ENCODE results near the gene PACS2.
"Not testable (repeated sequence)": the region's sequence is repeated elsewhere in the genome, so short reads cannot be mapped to it uniquely, and the experiment has no call there.

PACS2 gene

DNA sequence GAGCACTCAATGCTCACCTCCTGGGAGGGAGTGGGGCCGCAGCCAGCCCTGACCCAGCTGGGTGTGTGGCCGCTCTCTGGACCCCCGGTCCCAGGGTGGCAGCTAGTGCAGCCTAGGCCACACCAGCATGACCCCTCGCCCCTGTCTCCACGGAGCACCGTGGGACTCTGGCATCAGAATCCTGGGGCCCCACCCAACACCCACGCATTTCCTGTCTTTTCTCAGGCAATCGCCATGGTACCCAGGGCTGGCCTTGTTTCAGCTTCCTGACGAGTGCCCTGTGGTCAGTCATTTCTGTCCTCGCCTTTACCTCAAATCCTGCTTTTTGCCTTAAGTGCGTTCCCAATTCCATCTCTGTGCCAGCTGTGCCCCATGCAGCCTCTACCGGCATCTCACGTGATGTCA, 15.9 kb downstream of the PACS2 start:
- DNase-seq (ENCODE audit: low read depth, low spot score): peak; percentile 37

DNA sequence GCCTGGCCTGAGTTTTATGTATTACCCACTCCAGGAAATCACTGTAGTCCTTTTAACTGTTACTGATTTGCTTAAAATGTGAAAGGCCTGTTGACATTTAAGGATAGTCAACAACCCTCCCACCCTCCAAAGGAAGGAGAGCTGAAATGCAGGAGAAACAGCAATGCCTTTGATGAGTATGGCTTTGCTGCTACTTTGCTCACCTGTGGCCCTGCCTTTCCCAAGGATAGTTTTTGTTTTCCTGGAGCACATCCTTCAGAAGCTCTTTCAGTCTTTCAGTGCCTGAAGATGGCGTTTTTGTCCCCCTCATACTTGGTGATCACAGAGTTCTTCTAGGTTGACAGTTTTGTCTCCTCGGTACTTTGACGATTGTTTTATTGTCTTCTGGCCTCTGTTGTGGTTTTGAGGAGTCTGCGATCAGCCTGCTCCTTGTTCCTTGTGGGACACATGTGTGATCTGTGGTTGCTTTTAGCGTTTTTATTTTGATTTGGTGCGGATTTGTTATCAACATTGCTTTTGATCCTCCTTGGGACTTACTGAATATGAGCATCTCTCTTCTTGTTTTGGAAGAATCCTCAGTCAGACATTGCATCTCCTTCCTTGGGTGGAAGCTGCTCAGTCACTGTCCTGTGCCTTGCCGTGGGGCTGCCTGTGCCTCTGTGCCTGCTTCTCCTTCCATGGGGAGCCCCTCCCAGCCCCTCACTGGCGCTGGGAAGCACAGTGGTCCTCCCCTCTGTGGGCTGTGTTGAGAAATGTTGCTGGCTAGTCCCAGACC, 17.2 kb downstream of the PACS2 start:
- no peak for DNase-seq (ENCODE audit: low read depth, low spot score)

DNA sequence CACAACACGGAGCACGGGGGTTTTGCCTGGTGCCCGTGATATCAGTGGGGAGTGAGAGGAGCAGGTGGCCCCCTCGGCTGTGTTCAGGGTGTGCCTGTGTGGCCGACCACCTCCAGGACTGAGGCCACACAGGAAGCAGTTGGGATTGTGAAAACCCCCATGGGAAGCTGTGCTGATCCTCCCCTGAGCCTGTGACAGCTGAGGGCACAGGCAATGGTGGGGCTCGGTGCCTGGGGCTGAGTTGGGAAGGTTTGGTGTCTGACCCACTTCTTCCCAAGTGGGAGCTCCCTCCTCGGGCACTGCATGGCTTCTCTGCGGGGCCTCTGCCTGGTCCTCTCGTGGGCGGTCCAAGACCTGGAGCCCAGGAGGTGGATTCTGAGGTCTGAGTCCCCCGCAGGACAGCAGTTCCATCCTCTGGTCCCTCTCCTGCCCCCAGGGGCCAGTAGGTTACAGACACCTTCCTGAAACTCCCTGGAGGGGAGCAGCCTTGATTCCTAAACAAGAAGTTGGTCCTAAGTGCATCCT, 17.9 kb downstream of the PACS2 start:
- DNase-seq (ENCODE audit: low read depth, low spot score): no peak

GRCh38 chr14:105333020-105333490, 18.5 kb downstream of the PACS2 start:
- no peak for DNase-seq (ENCODE audit: low read depth, low spot score)

DNA sequence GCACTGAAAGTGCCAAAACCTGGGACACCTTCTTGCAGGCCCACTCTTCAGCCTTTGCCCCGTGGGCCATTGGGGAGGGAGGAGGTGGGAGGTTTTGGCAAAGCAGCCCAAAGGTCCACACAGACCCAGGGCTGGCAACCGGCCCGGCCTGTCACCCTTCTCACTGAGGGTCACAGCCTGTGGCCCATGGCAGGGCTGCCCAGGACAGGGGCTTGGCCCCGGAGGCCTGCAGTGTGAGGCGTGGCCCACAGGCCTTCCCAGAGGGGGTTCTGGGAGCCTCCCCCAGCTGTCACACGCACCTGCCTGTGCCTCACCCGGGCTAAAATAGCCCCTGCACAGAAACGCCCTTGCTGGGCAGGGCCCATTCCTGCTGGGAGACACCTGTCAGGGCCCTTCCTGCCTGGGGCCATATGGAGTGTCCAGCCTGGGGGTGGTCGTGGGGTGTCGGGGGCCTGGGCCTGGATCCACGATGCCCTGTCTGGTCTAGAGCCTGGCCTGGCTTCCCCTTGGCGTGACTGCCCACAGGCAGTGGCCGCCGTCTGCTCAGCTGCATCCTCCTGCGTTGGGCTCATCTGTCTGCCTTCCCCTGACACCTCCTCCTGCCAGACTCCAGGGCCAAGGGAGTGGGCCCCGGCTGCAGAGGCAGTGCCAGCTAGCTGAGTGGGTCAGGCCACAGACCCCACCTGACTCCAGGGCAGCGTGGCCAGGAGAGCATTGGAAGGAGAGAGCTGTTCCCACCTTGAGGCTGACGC, 19.2 kb downstream of the PACS2 start:
- no peak for DNase-seq (ENCODE audit: low read depth, low spot score)

DNA sequence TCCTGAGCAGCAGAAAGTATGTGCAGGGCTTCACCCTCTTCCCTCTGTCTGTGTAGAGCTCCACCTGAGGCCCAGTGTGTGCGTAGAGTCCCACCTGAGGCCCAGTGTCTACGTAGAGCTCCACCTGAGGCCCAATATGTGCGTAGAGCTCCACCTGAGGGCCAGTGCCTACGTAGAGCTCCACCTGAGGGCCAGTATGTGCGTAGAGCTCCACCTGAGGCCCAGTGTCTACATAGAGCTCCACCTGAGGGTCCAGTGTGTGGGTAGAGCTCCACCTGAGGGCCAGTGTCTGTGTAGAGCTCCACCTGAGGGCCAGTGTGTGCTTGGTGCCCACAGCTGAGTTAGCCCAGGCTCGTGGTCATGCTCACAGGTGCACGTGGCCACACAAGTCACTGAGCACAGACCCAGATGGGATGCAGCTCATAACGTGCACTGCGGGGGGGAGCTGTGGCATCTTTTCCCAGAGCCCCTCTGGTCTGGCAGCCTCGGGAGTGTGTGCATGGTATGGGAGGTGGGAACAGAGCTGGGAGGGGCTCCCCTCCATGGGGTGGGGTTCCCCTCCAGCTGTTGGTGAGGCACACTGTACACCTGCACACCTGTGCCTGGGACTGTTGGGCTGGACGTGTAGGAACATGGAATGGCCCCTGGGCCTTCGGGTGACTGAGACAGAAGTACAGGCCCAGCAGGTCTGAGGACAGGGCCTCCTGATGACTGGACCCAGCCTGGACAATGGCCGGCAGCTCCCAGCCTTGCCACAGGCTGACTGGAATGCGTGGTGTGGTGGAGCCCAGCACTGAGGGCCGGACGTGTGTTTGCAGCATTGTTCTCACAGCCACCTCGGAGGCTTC, 20.1 kb downstream of the PACS2 start:
- no peak for DNase-seq (ENCODE audit: low read depth, low spot score)

GRCh38 chr14:105335231-105335542, 20.6 kb downstream of the PACS2 start:
- DNase-seq (ENCODE audit: low read depth, low spot score): not testable (repeated sequence)

DNA sequence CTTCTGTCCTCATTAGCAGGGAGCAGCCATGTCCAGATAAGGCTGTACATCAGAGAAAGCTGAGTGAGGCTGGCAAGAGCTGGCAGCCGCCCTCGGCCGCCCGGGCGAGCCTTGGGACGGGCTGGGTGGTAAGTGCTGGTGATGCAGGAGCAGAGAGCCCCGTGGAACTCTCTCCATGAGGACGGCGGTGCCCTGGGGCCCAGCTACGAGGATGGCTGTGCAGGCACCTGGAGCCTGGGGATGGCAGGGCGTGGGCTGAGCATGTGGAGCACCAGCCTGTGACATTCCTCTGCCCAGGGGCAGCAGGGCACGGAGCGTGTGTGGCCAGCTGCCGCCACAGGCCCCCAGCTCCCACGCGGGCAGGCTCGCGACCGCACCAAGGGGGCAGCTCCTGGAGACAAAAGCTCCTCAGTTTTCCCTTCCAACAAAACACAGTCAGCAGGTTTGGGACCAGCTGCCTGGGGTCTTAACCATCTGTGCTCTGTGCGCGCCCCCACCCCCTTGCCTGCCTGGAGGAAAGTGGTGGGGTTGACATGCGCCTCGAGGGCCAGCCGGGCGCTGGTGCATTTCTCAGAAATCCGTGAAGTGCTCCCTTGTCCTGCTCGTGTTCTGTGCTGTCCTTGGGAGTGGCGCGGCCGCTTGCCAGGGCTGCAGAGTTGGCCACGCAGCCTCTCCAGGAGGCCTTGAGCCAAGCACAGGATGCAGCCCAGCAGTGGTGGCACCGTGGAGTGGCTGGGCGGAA, 21.4 kb downstream of the PACS2 start:
- no peak for DNase-seq (ENCODE audit: low read depth, low spot score)

GRCh38 chr14:105336477-105337287, 22.1 kb downstream of the PACS2 start:
- DNase-seq (ENCODE audit: low read depth, low spot score): no peak

DNA sequence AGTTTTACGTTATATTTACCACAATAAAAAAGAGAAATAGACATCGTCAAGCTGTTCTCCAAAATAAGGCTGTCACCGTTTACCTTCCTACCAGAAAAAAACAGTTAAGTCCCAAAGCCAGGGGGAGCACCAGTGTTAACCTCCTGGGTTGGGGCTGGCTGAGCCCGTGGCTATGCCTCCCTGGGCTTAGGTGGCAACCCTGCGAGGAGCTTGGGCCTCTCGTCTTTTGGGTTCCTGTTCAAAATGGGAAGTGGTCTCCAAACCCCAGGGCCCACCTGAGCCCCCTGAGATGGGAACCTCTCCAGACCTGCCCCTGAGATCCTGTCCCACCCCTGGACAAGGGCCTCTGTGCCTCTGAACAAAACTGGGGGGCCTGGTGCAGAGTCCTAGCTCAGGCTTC, 22.9 kb downstream of the PACS2 start:
- no peak for DNase-seq (ENCODE audit: low read depth, low spot score)

DNA sequence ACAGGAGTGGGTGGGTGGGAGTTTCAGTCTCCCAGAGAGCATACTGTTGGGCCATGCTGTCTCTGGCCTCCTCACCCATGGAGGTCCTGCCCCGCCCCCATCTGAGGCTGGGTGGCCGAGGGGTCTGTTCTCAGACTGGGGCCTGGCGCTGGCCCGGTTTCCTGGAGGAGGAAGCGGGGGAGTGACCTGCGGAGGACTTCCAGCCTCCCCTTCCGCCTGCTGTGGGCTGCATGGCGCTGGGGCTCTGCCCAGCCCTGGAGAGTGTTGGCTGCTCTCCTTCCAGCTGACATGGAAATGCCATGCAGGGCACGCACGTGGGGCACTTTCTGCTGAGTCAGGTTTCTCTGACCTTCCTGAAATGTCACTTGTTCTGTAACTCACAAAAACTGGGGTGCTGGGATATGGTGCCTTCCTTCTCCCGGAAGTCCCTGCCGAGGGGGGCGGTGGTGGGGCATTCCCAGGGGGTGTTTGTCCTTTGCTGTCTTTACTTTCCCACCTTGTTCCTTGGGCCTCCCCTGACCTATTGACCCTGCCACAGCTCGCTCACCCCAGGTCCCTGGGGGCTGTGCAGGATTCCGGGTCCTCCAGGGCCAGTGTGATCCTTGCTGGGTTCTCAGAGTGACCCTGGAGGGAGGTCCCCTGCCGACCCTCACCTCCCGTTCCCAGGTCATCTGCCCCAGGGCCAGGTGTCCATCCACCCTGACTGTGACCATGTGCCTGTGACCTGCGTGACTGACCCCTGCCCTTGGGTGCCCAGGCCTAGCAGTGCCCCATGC, 23.6 kb downstream of the PACS2 start:
- no peak for DNase-seq (ENCODE audit: low read depth, low spot score)

DNA sequence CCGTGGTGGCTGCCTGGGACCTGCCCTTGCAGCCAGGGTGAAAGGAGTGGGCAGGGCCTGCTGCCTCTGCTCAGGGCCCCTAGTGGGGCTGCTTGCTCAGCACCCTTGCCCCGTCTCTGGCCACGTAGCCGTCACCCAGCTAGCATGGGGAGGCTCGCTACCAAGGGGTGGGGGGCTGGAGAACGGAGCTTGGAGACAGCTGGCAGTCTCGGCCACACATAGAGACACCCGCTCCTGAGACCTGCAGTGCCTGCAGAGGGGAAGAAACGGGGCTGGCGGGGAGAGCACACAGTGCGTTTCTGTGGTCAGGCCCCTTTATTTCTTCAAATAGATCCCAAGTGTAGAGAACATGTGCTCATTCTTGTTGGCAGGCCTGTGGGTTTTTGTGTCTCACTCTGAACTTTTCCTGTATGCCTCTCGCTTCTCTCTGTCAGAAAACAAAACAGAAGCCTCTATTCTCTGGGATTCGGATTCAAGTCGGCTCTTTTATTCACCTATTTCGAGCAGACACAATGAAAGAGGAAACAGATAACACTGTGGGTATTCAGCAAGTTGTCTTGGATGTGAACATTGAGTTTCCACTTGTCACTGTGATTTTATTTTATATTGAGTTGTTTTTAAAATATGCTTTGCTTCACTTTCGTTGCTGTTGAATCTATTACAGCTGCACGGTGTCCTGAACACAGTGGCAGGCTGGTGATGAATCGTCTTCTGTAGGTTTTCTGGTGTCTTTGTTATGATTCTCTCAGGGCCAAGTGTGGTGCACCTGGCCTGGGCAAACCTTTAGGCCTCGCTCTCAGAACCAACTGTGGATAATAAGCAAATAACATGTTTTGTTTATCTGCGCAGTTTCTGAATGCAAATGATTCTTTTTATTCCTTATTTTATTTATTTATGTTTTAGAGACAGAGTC, 26.5 kb downstream of the PACS2 start:
- peak; percentile 71 for DNase-seq (ENCODE audit: low read depth, low spot score)

GRCh38 chr14:105343194-105343593, 28.6 kb downstream of the PACS2 start:
- DNase-seq (ENCODE audit: low read depth, low spot score): no peak

DNA sequence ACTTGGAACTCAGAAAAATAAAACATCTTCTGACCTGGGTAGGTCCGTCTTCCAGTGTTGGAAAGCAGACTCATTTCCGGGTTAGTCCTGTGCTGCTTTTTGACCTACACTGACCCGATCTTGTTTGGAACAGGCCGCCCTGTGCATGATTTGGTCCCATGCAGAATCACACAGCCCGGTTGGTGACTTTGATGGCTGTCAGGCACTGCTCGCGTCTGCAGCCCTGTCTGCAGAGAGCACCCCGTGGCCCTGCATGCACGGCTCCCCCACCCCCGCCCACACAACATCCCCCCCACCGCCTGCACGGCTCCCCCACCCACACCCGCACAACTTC, 31.6 kb downstream of the PACS2 start:
- DNase-seq (ENCODE audit: low read depth, low spot score): no peak

- DNase-seq (ENCODE audit: low read depth, low spot score): no peak
Observed at GRCh38 chr14:105346876-105347586, 32.5 kb downstream of the PACS2 start.

- no peak for DNase-seq (ENCODE audit: low read depth, low spot score)
Observed at GRCh38 chr14:105347587-105347968, 33.0 kb downstream of the PACS2 start.

- DNase-seq (ENCODE audit: low read depth, low spot score): no peak
Observed at GRCh38 chr14:105348169-105348944, 33.8 kb downstream of the PACS2 start.
